OCI-LY7 (cell line): ENCODE results near the gene TRIM41. TPM values are rescaled to one million over a fixed set of nuclear protein-coding genes. Genes with fewer than 3 reads are reported as not detected.

Experiments used
- BruUV-seq: library from RNA; stranded (reverse); fragments of 400-500 nt; replicated peaks from 2 replicates; lab custom pipeline; 2021; lab: Mats Ljungman, UMichigan
- CTCF ChIA-PET: fragments of 300-600 bp; sonication (Branson Sonifier 250); formaldehyde crosslinking; loops from one replicate; lab custom pipeline; 2022; ENCODE audit warnings: antibody characterized with exemption; ENCODE audit not compliant: unreplicated experiment; lab: Charles Lee
- POLR2A ChIA-PET: fragments of 300-600 bp; sonication (Branson Sonifier 250); formaldehyde crosslinking; loops from one replicate; lab custom pipeline; 2022; ENCODE audit warnings: antibody characterized with exemption; lab: Charles Lee
- DNase-seq: peaks from one replicate; pipeline ENCODE4 v3.0.0-alpha.2; 2015; ENCODE audit warnings: low spot score
- H2AFZ ChIP-seq: fragments of 200-600 bp; sonication (generic), shearing (Covaris generic); 2 replicates; pipeline ENCODE4 v1.6.1; 2014; ENCODE audit warnings: mild to moderate bottlenecking, antibody characterized with exemption, low read length, moderate library complexity
- H3K27ac ChIP-seq: fragments of 200-600 bp; sonication (generic); 2 replicates; pipeline ENCODE4 v1.5.1; 2014; ENCODE audit warnings: mixed run types, low read depth, mild to moderate bottlenecking, moderate library complexity, low read length, inconsistent platforms; ENCODE audit not compliant: poor library complexity, severe bottlenecking
- H3K36me3 ChIP-seq: fragments of 200-600 bp; sonication (generic); 2 replicates; pipeline ENCODE4 v1.6.1; 2014; ENCODE audit warnings: mild to moderate bottlenecking, antibody characterized with exemption, low read length, moderate library complexity, mixed read lengths; ENCODE audit not compliant: insufficient read depth
- H3K4me1 ChIP-seq: fragments of 200-600 bp; sonication (generic); 2 replicates; pipeline ENCODE4 v1.5.1; 2014; ENCODE audit warnings: mild to moderate bottlenecking, low read length; ENCODE audit not compliant: insufficient read depth, poor library complexity, severe bottlenecking
- H3K4me2 ChIP-seq: fragments of 200-600 bp; sonication (generic); 2 replicates; pipeline ENCODE4 v1.6.1; 2014; ENCODE audit warnings: mild to moderate bottlenecking, low read length
- H3K4me3 ChIP-seq: fragments of 200-600 bp; sonication (generic); 2 replicates; pipeline ENCODE4 v1.5.1; 2014; ENCODE audit warnings: mild to moderate bottlenecking, low read depth, low read length; ENCODE audit not compliant: poor library complexity, severe bottlenecking
- H3K79me2 ChIP-seq: fragments of 200-600 bp; sonication (generic); 2 replicates; pipeline ENCODE4 v1.6.1; 2016; ENCODE audit warnings: low read depth, mild to moderate bottlenecking, low read length, moderate library complexity, mixed read lengths; ENCODE audit not compliant: insufficient read depth
- H3K9me2 ChIP-seq: fragments of 200-600 bp; sonication (generic); 2 replicates; pipeline ENCODE4 v1.6.1; 2016; ENCODE audit warnings: mild to moderate bottlenecking, low read length, mixed read lengths; ENCODE audit not compliant: insufficient read depth
- H3K9me3 ChIP-seq: fragments of 200-600 bp; sonication (generic); 2 replicates; pipeline ENCODE4 v1.6.1; 2014; ENCODE audit warnings: mild to moderate bottlenecking, mixed run types, low read length, mixed read lengths
- H4K20me1 ChIP-seq: fragments of 200-600 bp; sonication (generic); 2 replicates; pipeline ENCODE4 v1.6.1; 2014; ENCODE audit warnings: mild to moderate bottlenecking, antibody characterized with exemption, low read length, moderate library complexity, mixed read lengths; ENCODE audit not compliant: insufficient read depth
- CTCF ChIP-seq: fragments of 200-600 bp; sonication (generic); conservative IDR thresholded peaks from 2 replicates; pipeline ENCODE4 v1.5.1; 2014; ENCODE audit warnings: mild to moderate bottlenecking, antibody characterized with exemption, low read length, moderate library complexity, mixed read lengths
- EZH2phosphoT487 ChIP-seq: fragments of 200-600 bp; sonication (generic); IDR thresholded peaks from 2 replicates; pipeline ENCODE4 v1.6.1; 2018; ENCODE audit warnings: low read depth, borderline replicate concordance, mild to moderate bottlenecking, mixed run types, antibody characterized with exemption, low read length, moderate library complexity, mixed read lengths
- intact Hi-C: fragments of 100-400 bp; cut with micrococcal nuclease; formaldehyde crosslinking; loops from one replicate; pipeline ENCODE4 v1.10.0; 2022; ENCODE audit not compliant: unreplicated experiment
- total RNA-seq, 2 experiments: library from RNA; depleted of rRNA in 1 of 2; stranded (reverse); fragments of >200 nt in 1 of 2; shearing (Covaris generic) in 1 of 2; gene quantifications; 2 replicates each; pipeline ENCODE4 v1.2.3, GENCODE V29; 2014 to 2022

The TRIM41 gene
- total RNA-seq, 2 experiments from 2014 or later = 30.2 to 73.4 TPM

- CTCF ChIA-PET = no interaction called here
Measured at GRCh38 chr5:181204113-181204825, 18.8 kb upstream of the TRIM41 start.

GRCh38 chr5:181204826-181205760 is 18.0 kb upstream of the TRIM41 start, which contains the start of gene TRIM7:
Gene TRIM7, minus strand, starts transcription at chr5:181205196. Its CDS starts 86 bp downstream, at chr5:181205110.
- Histone ChIP-seq H3K9me2 (no peaks in the 10 kb centered on the region), H3K4me2 (peak within 1 kb of the TSS; percentile 80), H3K79me2 (no peaks in the 10 kb centered on the region), H3K4me1 (peaks cover 44% of the 10 kb centered on the region), H3K9me3 (no peaks in the 10 kb centered on the region), H3K36me3 (no peaks in the 10 kb centered on the region), H3K4me3 (peak within 1 kb of the TSS; percentile 79), H2AFZ (peak within 1 kb of the TSS; percentile 37; the same call in 1 of the 2 replicates), H3K27ac (no peak within 1 kb of the TSS), H4K20me1 (no peaks in the 10 kb centered on the region)
- ChIA-PET POLR2A (no interaction called here), CTCF (no interaction called here)
- TF ChIP-seq CTCF = no peak
- TF ChIP-seq EZH2phosphoT487 = no peak
- BruUV-seq = no TSS peak
- intact Hi-C loops = no loop called here
- no peak for DNase-seq

More at GRCh38 chr5:181204113-181204825, 18.8 kb upstream of the TRIM41 start:
- Histone ChIP-seq H3K9me2 (no peaks in the 10 kb centered on the region), H3K27ac (no peak overlapping the region), H3K79me2 (no peaks in the 10 kb centered on the region), H3K9me3 (no peaks in the 10 kb centered on the region), H3K4me1 (peaks cover 51% of the 10 kb centered on the region), H3K36me3 (no peaks in the 10 kb centered on the region), H3K4me2 (peak overlapping the region; percentile 80), H3K4me3 (peak overlapping the region; percentile 59), H4K20me1 (no peaks in the 10 kb centered on the region), H2AFZ (peak overlapping the region; percentile 37; the same call in 1 of the 2 replicates)
- TF ChIP-seq CTCF = no peak
- no peak for TF ChIP-seq EZH2phosphoT487
- BruUV-seq = no TSS peak
- DNase-seq = no peak
- POLR2A ChIA-PET = interaction anchor here (0.6 kb wide), 1 partner anchor 1386 kb away, joined by 6 read pairs; no protein-coding TSS in a partner anchor
- intact Hi-C loops = no loop called here
